NCI-H146 treated with DMSO at 0.1 percent for 48 hours (cell line): Measurements from ENCODE around the gene UBL7.

Experiments
- DNase-seq: peaks from one replicate; lab custom pipeline; 2025; ENCODE audit not compliant: unreplicated experiment; lab: John Stamatoyannopoulos, UW

Gene UBL7

GRCh38 chr15:74409225-74409624 is 51.7 kb downstream of the UBL7 start:
- DNase-seq, result no peak

GRCh38 chr15:74408815-74409214 is 52.1 kb downstream of the UBL7 start:
- DNase-seq, result no peak

GRCh38 chr15:74408385-74408784 is 52.6 kb downstream of the UBL7 start:
- DNase-seq, result no peak

- no peak for DNase-seq
These were observed 53.8 kb downstream of the UBL7 start for GRCh38 chr15:74406992-74407705.

GRCh38 chr15:74406517-74406916 is 54.4 kb downstream of the UBL7 start:
- DNase-seq, result no peak

GRCh38 chr15:74405823-74406222 is 55.1 kb downstream of the UBL7 start:
- no peak for DNase-seq

GRCh38 chr15:74403991-74404563 is 56.9 kb downstream of the UBL7 start:
- DNase-seq, result no peak

GRCh38 chr15:74403588-74403919 is 57.4 kb downstream of the UBL7 start:
- no peak for DNase-seq

- no peak for DNase-seq
These were observed 57.9 kb downstream of the UBL7 start for GRCh38 chr15:74402873-74403587.

GRCh38 chr15:74402337-74402841 is 58.6 kb downstream of the UBL7 start:
- DNase-seq, result no peak

- DNase-seq, result peak; percentile 12
These were observed 59.8 kb downstream of the UBL7 start for GRCh38 chr15:74400915-74401757.

- DNase-seq, result no peak
These were observed 60.6 kb downstream of the UBL7 start for GRCh38 chr15:74400313-74400860.

GRCh38 chr15:74399511-74400312 is 61.2 kb downstream of the UBL7 start:
- DNase-seq, result no peak

- no peak for DNase-seq
These were observed 61.9 kb downstream of the UBL7 start for GRCh38 chr15:74399100-74399499.

GRCh38 chr15:74398183-74398582 is 62.8 kb downstream of the UBL7 start:
- no peak for DNase-seq

- DNase-seq, result no peak
These were observed 63.5 kb downstream of the UBL7 start for GRCh38 chr15:74397239-74398068.

GRCh38 chr15:74396445-74397238 is 64.3 kb downstream of the UBL7 start:
- no peak for DNase-seq

GRCh38 chr15:74396146-74396438 is 64.9 kb downstream of the UBL7 start:
- DNase-seq, result no peak
